ENCODE results near the gene SORCS2. TPM values are rescaled to one million over a fixed set of nuclear protein-coding genes. Genes with fewer than 3 reads are reported as not detected.

The SORCS2 gene
- total and polyA plus RNA-seq, 2 of the 13 experiments (the other 11 are each of a cell fraction or from before 2014, with no cell fraction given) = 0.82 to 1.0 TPM

DNA sequence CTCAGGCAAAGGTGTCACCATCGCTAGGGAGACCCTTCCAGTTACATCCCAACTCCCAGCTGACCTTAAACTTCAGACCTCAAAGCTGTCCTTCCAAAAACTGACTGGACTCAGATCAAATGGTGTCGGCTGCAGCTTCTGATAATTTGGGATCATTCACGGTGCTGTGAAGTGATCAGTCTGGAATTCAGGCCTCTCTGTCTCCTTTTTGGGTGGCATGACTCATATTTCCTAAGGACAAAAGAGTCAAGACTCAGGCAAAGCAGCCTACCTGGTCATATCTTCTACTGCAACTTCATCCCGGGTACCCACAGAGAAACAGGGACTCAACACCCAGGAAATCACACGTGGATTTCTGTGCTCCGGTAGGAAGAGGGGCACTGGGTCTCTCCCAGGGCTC lies 87.6 kb downstream of the SORCS2 start:
- intact Hi-C loops (cut with micrococcal nuclease; ENCODE audit: unreplicated experiment) = no loop called here
- Histone ChIP-seq H3K27me3 (ENCODE audit: control insufficient read depth in 1 of 2, insufficient read depth in 2 of 2, low read length in 2 of 2) (peaks cover 7 to 55% of the 10 kb centered on the region in 2 experiments; a peak in 4 of 5 replicates), H2AFZ (ENCODE audit: low read length) (no peak overlapping the region), H3K27ac (ENCODE audit: extremely low read length, insufficient read depth, low read length) (no peak overlapping the region), H3K36me3 (replicated peaks in 1 of 2; ENCODE audit: control insufficient read depth in 1 of 2, insufficient read depth in 2 of 2, low read length in 2 of 2) (no peaks in the 10 kb centered on the region), H4K20me1 (ENCODE audit: insufficient read depth, low read length) (no peaks in the 10 kb centered on the region), H3K79me2 (ENCODE audit: insufficient read depth, low read length) (no peaks in the 10 kb centered on the region), H3K4me1 (ENCODE audit: insufficient read depth, low read length) (no peaks in the 10 kb centered on the region), H3K4me2 (ENCODE audit: low read depth, low read length) (no peak overlapping the region), H3K9me3 (ENCODE audit: low read length) (no peaks in the 10 kb centered on the region), H3K4me3 (replicated peaks in 1 of 3; ENCODE audit: insufficient read depth in 1 of 3, low read depth in 2 of 3, low read length in 3 of 3) (no peak overlapping the region), H3K9ac (ENCODE audit: insufficient read depth, low read depth, low read length) (no peak overlapping the region)
- ChIA-PET POLR2A (no interaction called here), CTCF (ENCODE audit: low intra/inter-chr PET ratio, low total read pairs) (no interaction called here)
- ATAC-seq (no peak), DNase-seq (ENCODE audit: low spot score) (no peak), FAIRE-seq (no peak)
- BruUV-seq (replicated peaks) = no TSS peak
- WGBS (ENCODE audit: low lambda C conversion rate) = 16% methylated on average over 4 of the region's 6 CpGs
- TF ChIP-seq PAF1 (CRISPR knock-in tag; IDR thresholded peaks at IDR 0.05) (no peak), EED (CRISPR knock-in tag; IDR thresholded peaks at IDR 0.05) (no peak), ZNF556 (CRISPR knock-in tag; IDR thresholded peaks at IDR 0.05; ENCODE audit: borderline replicate concordance) (no peak), ZNF441 (CRISPR knock-in tag; IDR thresholded peaks at IDR 0.05; ENCODE audit: borderline replicate concordance) (no peak), POLR2G (IDR thresholded peaks at IDR 0.05; ENCODE audit: low read depth, low read length) (no peak), ZMYM2 (CRISPR knock-in tag; IDR thresholded peaks at IDR 0.05) (no peak), TOE1 (CRISPR knock-in tag; IDR thresholded peaks at IDR 0.05) (no peak), ZNF589 (CRISPR knock-in tag; conservative IDR thresholded peaks at IDR 0.05) (no peak), HOXA9 (CRISPR knock-in tag; IDR thresholded peaks at IDR 0.05; ENCODE audit: borderline replicate concordance) (no peak)
- TF ChIP-seq, protein P1, sequence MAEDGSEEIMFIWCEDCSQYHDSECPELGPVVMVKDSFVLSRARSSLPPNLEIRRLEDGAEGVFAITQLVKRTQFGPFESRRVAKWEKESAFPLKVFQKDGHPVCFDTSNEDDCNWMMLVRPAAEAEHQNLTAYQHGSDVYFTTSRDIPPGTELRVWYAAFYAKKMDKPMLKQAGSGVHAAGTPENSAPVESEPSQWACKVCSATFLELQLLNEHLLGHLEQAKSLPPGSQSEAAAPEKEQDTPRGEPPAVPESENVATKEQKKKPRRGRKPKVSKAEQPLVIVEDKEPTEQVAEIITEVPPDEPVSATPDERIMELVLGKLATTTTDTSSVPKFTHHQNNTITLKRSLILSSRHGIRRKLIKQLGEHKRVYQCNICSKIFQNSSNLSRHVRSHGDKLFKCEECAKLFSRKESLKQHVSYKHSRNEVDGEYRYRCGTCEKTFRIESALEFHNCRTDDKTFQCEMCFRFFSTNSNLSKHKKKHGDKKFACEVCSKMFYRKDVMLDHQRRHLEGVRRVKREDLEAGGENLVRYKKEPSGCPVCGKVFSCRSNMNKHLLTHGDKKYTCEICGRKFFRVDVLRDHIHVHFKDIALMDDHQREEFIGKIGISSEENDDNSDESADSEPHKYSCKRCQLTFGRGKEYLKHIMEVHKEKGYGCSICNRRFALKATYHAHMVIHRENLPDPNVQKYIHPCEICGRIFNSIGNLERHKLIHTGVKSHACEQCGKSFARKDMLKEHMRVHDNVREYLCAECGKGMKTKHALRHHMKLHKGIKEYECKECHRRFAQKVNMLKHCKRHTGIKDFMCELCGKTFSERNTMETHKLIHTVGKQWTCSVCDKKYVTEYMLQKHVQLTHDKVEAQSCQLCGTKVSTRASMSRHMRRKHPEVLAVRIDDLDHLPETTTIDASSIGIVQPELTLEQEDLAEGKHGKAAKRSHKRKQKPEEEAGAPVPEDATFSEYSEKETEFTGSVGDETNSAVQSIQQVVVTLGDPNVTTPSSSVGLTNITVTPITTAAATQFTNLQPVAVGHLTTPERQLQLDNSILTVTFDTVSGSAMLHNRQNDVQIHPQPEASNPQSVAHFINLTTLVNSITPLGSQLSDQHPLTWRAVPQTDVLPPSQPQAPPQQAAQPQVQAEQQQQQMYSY (CRISPR knock-in tag; IDR thresholded peaks at IDR 0.05) = no peak
- TF ChIP-seq, protein P2, sequence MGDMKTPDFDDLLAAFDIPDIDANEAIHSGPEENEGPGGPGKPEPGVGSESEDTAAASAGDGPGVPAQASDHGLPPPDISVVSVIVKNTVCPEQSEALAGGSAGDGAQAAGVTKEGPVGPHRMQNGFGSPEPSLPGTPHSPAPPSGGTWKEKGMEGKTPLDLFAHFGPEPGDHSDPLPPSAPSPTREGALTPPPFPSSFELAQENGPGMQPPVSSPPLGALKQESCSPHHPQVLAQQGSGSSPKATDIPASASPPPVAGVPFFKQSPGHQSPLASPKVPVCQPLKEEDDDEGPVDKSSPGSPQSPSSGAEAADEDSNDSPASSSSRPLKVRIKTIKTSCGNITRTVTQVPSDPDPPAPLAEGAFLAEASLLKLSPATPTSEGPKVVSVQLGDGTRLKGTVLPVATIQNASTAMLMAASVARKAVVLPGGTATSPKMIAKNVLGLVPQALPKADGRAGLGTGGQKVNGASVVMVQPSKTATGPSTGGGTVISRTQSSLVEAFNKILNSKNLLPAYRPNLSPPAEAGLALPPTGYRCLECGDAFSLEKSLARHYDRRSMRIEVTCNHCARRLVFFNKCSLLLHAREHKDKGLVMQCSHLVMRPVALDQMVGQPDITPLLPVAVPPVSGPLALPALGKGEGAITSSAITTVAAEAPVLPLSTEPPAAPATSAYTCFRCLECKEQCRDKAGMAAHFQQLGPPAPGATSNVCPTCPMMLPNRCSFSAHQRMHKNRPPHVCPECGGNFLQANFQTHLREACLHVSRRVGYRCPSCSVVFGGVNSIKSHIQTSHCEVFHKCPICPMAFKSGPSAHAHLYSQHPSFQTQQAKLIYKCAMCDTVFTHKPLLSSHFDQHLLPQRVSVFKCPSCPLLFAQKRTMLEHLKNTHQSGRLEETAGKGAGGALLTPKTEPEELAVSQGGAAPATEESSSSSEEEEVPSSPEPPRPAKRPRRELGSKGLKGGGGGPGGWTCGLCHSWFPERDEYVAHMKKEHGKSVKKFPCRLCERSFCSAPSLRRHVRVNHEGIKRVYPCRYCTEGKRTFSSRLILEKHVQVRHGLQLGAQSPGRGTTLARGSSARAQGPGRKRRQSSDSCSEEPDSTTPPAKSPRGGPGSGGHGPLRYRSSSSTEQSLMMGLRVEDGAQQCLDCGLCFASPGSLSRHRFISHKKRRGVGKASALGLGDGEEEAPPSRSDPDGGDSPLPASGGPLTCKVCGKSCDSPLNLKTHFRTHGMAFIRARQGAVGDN (CRISPR knock-in tag; IDR thresholded peaks at IDR 0.05) = no peak
- TF ChIP-seq, protein P3, sequence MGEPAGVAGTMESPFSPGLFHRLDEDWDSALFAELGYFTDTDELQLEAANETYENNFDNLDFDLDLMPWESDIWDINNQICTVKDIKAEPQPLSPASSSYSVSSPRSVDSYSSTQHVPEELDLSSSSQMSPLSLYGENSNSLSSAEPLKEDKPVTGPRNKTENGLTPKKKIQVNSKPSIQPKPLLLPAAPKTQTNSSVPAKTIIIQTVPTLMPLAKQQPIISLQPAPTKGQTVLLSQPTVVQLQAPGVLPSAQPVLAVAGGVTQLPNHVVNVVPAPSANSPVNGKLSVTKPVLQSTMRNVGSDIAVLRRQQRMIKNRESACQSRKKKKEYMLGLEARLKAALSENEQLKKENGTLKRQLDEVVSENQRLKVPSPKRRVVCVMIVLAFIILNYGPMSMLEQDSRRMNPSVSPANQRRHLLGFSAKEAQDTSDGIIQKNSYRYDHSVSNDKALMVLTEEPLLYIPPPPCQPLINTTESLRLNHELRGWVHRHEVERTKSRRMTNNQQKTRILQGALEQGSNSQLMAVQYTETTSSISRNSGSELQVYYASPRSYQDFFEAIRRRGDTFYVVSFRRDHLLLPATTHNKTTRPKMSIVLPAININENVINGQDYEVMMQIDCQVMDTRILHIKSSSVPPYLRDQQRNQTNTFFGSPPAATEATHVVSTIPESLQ (CRISPR knock-in tag; conservative IDR thresholded peaks at IDR 0.05) = no peak
- in situ Hi-C loops (cut with HindIII; ENCODE audit: extremely low pct_ligation_motif_present, low pct_unique_long_range_greater_than_20kb) = no loop called here
